NCI-H2227 (cell line): ENCODE results near the gene POLR1A.

Experiments
- DNase-seq: peaks from one replicate; lab custom pipeline; 2025; ENCODE audit not compliant: unreplicated experiment; lab: John Stamatoyannopoulos, UW

The POLR1A gene

DNA sequence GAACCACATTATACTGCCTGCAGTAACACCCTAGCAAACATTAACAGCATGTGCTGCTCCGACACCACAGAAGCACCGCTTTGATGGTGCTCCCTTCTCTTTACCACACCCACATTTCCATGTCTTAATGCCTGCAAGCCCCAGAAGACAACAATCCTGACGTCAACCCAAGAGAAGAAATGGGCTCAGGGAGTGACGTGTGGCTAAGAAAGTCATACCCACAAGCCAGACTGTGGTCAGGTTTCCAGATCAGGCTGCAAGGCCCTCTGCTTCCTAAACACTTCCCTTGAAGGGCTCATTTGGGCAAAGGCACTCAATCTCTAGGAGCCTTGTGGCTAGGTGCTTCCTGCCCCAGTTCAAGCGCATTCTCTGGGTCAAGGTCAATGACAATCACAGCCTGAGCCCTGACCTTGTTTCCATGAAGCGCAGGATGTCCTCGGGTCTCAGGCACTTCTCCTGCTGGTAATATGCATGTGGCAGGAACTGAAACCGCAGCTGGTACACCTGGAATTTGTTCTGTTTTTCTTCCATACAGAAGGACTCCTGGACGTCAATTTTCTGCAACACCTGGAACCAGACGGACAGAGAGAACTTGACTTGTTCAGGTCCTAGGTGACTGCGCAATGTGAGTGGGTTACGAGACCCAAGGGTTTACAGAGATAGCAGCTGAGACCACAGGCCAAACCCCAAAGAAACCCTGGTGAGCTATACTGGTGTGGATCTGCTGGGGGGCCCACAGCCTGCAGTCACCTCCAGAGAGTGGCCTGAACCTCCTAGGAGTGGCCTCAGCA, 67.2 kb downstream of the POLR1A start:
- DNase-seq = no peak

DNA sequence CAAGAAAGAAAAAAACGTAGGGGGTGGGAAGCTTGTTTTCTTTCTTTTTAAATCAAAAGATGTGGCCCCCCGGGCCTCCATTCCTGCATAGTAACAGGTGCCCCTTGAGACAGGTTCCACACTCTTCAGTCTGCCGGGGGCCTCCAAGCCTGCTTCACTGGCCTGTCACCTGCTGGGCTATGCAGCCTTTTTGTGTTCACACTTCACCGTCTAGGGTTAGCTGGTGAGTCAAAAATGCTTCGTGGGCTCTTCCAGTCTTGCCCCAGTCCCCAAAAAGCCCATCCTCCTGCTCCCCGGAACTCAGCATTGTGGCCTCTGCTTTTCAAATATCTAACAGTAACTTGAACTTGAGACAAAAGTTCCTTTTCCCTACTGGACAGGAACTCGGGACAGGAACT, 67.9 kb downstream of the POLR1A start:
- no peak for DNase-seq

DNA sequence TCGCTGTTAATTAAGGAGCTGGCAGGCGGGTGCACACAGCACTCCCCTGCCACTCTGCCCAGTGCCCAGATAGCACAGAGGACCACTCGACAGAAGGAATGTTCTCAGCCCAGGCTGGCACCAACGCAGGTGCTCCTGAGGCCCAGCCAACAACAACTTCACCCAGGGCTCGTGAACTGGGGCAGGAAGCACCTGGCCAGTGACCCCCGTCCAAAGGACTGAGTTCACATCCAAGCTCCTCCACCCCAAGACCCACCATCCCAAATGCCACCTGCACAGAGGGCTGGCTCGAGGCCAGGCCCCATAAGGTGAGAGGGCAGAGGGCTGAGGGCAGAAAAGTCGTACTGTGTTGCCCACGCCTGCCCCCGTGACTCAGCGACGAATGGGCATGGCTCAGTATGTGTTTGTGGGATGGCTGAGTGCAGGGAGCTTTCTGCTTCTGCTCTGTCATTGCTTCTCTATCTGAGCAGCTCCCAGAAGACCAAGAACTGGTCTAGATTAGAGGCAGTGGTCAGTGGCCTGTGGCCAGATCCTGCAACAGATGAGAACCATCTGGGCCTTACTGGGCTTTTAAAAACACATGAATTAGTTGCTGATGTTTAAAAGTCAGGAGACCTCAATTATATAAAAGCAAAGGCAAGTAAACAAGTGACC, 68.4 kb downstream of the POLR1A start:
- DNase-seq = no peak

DNA sequence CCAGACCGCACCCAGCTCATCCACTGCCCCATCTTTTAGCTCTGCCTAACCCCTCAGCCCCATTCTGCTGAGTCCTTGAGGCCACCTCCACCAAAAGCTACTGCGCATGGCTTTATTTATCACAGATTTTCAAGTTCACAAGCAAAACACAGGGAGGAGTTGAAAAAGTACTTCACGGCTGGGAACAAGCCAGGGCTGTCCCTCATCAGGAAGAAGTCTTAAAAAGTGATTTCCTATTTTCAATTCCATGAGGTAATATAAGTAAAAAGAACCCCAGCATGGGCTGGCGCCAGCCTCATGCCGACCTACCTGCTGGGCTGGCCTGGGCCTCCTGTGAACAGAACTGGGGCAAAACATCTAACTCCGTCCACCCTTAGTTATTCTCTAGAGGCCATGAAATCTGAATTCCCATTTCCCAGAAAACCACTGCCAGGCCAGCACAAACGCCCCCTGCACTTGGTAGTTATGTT, 69.0 kb downstream of the POLR1A start:
- DNase-seq = no peak

DNA sequence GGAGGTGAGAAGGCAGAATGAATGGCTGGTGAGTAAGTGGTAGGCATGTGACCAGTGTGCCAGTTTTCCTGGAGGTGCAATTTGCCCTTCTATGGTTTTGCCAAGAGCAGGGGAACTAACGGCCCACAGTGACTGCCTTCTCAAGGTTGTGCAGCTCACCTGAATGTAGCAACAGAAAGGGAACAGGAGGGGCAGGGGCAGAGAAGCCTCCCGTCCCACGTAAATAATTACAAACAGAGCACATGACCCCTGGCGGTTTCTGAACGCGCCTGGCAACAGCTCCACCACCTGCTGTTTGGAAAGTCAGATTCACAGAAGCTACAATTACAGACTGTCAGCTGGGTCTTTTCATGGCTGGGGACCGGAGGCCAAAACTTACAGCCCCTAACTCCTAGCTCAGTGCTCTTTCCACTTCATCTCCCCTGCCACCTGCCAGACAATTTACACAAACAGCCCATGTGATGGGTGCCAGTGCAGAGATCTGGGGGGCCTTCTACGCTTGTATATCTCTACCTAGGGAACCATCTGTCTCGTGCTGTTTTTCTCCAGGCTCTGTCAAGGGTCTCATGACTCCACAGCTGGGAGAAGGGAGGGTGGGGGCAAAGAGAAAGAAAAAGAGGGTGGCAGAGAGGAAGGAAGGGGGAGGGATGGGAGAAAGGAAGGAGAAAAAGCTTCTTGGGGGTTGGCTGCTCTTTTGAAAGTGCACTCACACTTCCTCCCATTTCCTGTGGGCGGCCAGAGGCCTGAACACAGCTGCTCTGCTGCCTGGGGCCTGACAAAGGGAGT, 69.6 kb downstream of the POLR1A start:
- peak; percentile 91 for DNase-seq

DNA sequence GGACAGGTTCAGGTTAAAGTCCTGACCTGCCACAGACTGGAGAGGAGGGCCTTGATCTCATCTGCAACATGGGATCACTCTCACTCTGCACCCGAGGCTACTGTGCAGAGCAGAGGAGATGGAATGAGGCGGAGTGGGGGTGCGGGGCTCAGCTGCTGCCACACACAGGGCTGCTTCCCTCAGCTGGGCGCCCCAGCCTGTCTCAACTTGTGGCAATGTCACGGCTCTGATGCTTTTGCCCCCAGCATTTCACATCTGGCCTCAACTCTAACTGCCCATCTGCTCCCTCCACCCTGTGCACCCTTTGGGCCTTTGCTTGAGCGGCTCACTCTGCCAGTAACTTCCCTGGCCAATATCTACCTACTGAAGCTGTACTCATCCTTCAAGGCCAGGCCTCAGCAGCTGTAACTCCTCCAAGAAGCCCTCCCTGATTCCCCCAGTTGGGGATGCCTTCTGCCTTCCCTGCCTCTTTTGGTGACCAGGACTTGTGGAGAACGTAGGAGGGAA, 70.3 kb downstream of the POLR1A start:
- peak; percentile 44 for DNase-seq

DNA sequence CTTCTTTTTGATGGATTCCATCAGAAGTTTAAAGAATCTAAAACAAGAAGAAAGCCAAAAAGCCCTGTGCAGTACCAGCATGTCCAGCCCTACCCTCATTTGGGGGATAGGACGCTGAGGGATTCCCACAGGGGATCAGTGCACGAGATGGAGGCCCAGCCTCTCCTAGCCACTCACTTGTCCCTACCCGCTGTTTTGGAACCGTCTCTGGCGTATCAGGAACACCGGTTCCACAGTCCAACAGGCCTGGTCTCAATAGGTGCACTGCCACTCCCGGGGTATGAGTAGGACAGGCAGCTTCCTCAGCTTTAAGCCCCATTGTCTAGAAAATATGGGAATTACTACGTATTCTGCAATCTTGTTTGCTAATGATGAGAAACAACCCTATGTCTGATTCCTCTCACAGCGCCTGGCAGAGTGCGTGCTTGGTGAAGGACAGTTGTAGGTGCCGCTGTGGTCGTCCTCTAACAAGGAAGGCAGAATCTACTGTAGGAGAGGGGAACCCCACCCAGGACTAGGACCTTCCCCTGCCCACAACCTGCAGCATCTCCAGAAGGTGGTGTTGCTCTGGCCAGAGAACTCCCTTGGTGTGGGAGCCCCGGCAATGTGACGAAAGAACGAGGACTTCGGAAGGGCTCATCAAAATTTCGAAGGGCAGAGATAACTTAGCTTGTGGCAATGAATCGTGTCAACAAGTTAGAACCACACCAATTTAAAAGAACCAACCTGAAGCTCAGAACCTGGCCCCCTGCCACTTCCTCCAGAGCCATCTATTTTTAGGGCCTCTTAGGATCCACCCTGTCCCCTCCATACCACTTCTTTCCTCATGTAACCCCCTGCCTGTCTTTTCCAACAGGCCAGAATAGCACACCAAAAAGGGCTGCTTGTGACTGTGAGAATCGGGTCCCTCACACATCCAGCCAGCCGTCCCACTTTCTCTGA, 71.7 kb downstream of the POLR1A start:
- no peak for DNase-seq

DNA sequence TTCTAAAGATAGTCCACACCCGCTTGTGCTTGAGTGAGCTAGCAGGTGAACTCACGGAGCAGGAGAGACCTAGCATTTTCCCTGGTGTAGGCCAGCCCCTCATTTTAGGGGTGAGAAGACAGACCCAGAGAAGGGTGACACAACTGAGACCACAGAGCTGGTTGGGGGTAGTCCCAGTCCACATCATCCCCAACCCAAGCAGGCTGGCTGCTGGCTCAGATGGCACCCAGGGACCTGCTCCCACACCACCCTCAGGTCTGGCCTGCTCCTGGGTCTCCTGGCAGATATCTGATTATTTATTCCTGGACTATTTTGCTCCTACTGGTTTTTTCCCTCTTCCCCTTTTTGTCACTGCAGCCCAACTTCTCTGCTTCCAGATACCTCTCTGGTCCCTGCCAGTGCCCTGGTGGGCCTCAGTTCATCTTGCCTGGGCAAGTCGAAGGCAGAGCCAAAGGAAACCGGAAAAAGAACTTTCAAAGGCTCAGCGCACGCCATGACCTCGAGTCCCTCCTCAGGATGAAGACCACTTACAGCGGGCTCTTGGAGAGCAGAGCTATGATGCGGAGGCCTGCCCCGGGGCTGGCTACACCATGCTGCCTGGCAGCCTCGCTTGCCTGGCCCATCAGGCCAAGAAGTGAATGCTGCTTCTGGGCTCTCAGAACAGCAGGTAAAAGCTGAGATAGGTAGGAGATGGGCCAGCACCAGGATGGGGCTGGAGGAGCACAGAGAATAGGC, 72.7 kb downstream of the POLR1A start:
- no peak for DNase-seq

DNA sequence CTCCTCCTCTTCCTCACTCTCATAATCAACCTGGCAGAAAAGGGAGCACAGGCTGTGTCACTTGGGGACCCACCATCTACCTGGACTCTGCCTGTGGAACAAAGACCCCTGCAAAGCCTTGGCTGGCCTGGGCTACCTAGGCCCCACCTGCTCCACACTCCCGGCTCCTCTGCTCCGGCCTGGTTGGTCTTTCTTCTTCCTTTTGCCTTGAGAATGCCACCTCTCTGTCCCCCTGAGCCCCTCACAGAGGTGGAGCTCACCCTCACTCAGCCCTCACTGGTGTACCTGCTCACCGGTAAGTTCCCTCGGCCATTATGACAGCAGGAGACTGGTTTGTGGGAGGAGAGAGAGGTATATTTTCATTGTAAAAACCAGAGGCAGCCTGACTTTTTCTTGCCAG, 74.1 kb downstream of the POLR1A start:
- DNase-seq = no peak

DNA sequence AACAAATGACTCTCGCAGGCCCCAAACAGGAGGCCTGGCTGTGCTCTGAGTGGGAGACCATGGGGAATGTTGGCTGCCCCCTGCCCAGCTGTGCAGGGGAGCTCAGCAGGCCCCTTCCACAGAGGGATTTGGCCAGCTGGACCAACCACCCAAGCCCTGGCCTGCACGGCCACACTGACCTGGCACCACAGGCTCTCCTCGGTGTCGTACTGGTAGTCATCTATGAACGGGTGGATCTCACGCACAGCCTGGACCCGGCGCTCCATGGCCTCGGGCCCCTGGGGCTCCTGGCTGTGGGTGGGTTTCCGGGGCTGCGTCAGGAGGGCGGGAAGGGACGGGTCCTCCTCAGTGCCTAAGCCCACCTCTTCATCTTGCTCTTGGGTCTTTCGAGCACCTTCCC, 74.5 kb downstream of the POLR1A start:
- DNase-seq = no peak

DNA sequence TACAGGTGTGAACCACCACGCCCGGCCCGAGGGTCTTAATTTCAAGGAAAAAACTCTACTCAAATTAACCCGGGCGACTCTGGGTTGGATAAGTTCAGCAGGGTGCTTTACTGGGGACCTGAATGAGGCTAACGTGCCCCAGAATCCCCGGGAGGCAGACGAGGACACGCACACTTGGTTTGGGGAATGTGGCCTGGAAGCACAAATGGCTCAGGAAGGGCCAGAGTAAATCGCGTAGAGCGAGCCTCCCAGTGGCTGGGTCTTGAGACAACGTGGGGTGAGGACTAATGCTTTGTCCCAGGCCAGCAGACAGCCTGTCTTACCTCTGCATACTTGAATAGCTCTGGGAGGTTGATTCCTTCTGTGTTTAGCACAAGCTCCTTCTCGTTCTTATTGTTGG, 75.8 kb downstream of the POLR1A start:
- DNase-seq = no peak

DNA sequence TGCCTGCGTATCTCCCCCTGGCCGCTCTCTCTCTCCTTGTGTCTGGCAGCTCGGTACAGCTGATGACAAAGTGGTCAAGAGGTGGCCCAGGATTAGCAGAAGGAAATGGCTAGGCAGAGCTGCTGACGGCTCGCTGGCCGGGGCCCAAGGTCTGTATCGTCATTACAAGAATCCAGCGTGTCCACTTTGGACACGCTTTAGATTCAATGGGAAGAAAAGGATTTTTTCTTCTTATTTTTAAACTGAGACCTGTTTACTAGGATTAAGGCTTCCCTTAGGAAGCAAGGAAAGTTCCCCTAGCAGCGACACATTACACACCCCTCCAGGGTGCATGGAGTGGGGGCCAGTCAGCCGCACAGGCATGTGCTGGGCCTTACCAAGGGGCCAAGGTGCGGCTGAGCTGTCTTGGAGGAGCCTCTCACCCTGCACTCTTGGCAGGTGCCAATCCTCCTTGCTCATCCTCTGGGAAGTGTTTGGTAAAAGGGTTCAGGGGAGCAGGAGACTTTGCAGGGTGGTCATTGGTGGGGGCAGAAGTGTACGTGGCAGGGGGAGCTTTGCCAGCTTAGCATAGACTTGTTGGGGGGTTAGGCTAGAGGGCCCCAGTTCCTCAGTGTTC, 76.8 kb downstream of the POLR1A start:
- no peak for DNase-seq

DNA sequence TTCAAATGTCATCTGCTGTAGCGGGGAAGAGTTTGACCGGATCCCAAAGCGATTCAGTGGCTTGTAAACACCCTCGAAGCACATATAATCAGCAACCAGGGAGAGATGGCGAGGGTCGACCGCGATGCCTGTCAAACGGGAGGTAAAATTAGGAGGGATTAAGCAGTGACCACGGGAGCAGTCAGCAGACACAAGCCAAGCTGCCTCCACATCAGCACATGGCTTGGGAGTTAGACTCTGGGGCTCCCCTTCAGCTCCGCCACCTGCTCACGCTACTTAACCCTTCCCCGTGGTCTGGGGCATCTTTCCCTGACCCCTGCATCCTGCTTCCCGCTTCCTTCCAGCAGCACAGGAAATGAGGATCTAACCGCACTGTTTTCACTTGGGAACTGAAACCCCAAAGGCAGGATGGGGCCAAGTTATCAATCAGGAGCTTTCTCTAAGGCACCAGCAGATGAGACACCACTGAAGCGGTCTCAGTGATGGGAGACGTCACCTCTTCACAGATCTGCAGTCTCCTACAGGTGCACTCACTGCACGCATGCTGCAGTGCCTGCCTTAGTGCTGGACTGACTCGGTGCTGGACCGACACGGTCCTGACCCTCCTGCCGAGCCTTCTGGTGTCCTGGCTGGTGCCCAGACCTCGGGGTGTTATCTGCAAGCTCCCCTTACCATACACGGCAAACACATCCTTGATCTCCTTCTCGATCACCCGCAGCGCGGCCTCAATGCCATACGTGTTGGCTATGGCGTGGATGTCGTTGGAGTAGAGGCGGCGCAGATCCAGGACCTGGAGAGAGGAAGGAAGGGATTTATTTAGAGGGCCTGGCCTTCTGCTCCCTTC, 77.5 kb downstream of the POLR1A start:
- DNase-seq = no peak

DNA sequence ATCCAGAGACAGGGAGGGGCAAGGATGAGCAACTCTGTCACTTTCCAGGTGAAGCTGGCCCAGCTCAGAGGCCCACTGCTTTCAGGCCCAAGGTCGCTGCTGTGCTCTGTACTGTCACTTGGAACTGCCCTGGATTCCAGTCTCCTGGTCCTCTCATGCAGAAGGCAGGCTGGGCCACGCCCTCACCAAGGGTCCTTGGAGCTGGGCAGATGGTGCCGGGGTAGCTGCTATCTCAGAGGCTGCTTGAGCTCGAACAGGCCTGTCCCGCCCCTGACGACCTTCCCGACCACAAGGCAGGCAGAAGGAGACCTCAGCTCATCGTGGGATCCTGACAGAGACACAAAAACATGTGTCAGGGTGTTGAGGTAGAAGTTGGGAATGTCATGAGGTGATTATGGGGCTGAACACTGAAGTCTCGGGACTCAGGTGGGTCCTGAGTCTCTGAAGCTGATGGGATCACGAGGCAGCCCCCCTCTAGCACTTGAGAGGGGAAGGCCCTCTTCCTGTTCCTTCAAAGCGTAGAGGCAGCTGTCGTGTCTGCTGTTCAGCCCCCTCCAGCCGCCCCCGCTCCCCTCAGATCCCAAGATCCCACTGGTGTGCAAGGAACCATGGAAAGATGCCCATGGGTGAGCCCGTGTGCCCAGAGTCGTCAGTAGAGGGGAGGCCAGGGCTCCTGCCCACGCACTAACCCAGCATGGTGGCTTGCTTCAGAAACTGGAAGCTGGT, 78.3 kb downstream of the POLR1A start:
- no peak for DNase-seq

DNA sequence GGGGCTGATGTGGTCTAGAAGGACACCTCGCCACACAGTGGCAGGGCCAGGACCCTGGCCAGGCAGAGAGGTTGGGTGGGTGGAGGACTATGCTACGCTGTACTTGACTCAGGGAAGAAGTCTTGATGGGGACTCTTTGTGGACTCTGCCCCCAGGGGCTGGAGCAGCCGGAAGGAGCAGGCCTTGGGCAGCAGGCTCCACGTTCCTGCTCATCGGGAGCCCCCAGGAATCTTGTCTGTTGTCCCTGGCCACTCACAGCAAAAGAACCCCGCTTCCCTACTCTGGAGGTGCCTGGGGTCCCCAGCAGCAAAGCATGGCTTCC, 79.0 kb downstream of the POLR1A start:
- no peak for DNase-seq

DNA sequence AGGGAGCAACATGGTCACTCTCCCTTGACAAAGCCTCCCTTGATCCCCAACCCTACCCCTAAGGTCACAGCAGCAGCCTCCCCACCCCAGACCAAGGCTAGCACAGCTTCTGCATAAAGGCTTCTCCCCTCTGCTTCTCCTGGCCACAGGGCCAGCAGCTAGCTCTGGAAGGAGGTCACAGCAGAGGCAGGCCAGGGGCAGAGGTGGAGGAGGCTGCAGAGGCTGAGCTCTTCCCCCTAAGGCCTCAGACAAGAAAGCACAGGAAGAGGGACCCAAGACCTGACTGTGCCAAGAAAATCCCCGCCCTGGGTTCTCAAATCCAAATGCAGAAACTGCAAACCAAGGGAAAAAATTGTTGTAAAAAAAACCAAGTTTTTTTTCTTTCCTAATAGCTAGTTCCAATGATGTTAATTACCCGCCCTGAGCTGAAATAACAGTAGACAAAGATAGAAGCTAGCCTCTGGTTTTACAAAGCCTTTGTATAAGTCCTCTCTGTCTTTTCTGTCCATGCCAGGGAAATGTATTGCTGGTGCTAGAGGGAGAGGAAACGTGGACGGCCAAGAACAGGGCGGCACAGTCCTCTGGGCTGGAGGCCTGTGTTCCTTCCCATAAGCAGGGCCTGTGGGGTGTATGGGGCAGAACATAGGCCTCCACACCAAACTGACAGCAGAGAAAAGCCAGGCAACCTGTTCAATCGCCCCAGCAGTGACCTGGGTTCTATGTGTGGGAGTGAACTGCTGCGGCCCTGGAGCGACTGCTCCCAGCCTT, 79.5 kb downstream of the POLR1A start:
- DNase-seq = no peak

DNA sequence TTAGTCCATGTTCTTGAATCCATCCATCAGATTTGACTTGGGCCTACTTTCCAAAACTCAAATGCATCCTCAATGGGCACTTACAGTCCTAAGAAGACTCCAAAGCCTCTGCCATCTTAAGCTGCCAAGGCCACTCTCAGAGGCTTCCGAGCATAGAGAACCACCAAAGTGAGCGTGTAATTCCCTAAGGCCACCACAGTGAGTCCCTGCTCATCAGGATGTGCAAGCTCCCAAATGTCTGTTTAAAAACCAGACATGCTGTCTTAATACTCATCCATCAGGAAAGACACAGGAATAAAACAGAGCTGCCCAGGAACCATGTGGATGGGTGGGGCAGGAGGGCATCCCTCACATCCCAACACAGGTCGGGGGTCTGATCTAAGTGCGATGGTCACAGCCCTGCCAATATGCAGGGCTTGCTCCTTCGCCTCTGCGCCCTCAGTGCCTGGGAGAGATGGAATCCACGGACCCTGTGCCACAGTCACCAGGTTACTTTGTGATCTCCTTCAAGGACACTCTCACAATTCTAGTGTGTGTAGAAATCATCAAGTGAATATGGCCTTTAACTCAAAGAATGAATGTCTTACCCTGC, 80.4 kb downstream of the POLR1A start:
- DNase-seq = no peak
